Neural cell (in vitro differentiated cells): Measurements from ENCODE around the gene SELP. TPM values are rescaled to one million over a fixed set of nuclear protein-coding genes. Genes with fewer than 3 reads are reported as not detected.

ENCODE experiments used
- H2AFZ ChIP-seq: fragments of 200-600, 300-800 bp; sonication (generic), shearing (Covaris generic); 2 replicates; pipeline ENCODE4 v1.6.0; 2014; ENCODE audit warnings: low read depth, mild to moderate bottlenecking, antibody characterized with exemption, low read length, moderate library complexity
- H3F3A ChIP-seq: fragments of 200-600 bp; shearing (Covaris generic); 2 replicates; pipeline ENCODE4 v1.6.1; 2016; ENCODE audit warnings: mild to moderate bottlenecking, moderate library complexity, mixed read lengths, antibody characterized with exemption, low read length; ENCODE audit not compliant: insufficient read depth, poor library complexity, severe bottlenecking
- H3K27ac ChIP-seq: fragments of 200-600, 300-800 bp; sonication (generic), shearing (Covaris generic); 2 replicates; pipeline ENCODE4 v1.5.1; 2014; ENCODE audit warnings: mild to moderate bottlenecking, low read length, moderate library complexity
- H3K27me3 ChIP-seq: fragments of 300-800, 200-600 bp; sonication (generic), shearing (Covaris generic); 2 replicates; pipeline ENCODE4 v1.6.0; 2014; ENCODE audit warnings: mild to moderate bottlenecking, low read depth, low read length, moderate library complexity; ENCODE audit not compliant: insufficient read depth
- H3K36me3 ChIP-seq: fragments of 300-800, 200-600 bp; sonication (generic), shearing (Covaris generic); 2 replicates; pipeline ENCODE4 v1.5.1; 2014; ENCODE audit warnings: mild to moderate bottlenecking, antibody characterized with exemption, low read length, moderate library complexity; ENCODE audit not compliant: insufficient read depth
- H3K4me2 ChIP-seq: fragments of 300-800, 200-600 bp; sonication (generic), shearing (Covaris generic); 2 replicates; pipeline ENCODE4 v1.6.0; 2014; ENCODE audit warnings: mild to moderate bottlenecking, low read length
- H3K4me3 ChIP-seq: fragments of 300-800, 200-600 bp; sonication (generic), shearing (Covaris generic); 2 replicates; pipeline ENCODE4 v1.5.1; 2014; ENCODE audit warnings: mild to moderate bottlenecking, low read length, moderate library complexity
- H3K79me2 ChIP-seq: fragments of 200-600 bp; shearing (Covaris generic); replicated peaks from 2 replicates; pipeline ENCODE4 v1.6.0; 2014; ENCODE audit warnings: mild to moderate bottlenecking, low read length, moderate library complexity; ENCODE audit not compliant: insufficient read depth
- H3K9ac ChIP-seq: fragments of 300-800, 200-600 bp; sonication (generic), shearing (Covaris generic); 2 replicates; pipeline ENCODE4 v1.6.1; 2016; ENCODE audit warnings: mild to moderate bottlenecking, low read length, mixed read lengths
- H3K9me2 ChIP-seq: fragments of 200-600 bp; shearing (Covaris generic); 2 replicates; pipeline ENCODE4 v1.6.1; 2016; ENCODE audit warnings: mild to moderate bottlenecking, low read length, mixed read lengths; ENCODE audit not compliant: insufficient read depth
- H3K9me3 ChIP-seq: fragments of 200-600, 300-800 bp; sonication (generic), shearing (Covaris generic); 2 replicates; pipeline ENCODE4 v1.6.1; 2016; ENCODE audit warnings: mild to moderate bottlenecking, mixed run types, low read length, moderate library complexity, mixed read lengths
- H4K20me1 ChIP-seq: fragments of 200-600 bp; shearing (Covaris generic); 2 replicates; pipeline ENCODE4 v1.6.1; 2016; ENCODE audit warnings: mild to moderate bottlenecking, mixed run types; ENCODE audit not compliant: insufficient read depth
- CTCF ChIP-seq: fragments of 450-650 bp; IDR thresholded peaks from 2 replicates; pipeline ENCODE4 v1.5.1; 2014; ENCODE audit warnings: antibody characterized with exemption, mild to moderate bottlenecking, moderate library complexity; ENCODE audit not compliant: poor library complexity, severe bottlenecking
- EP300 ChIP-seq: fragments of 450-650 bp; conservative IDR thresholded peaks from 2 replicates; pipeline ENCODE4 v1.6.1; 2014; ENCODE audit warnings: antibody characterized with exemption, mild to moderate bottlenecking, moderate library complexity; ENCODE audit not compliant: poor library complexity, severe bottlenecking
- EZH2 ChIP-seq: fragments of 200-600, 300-800 bp; shearing (Covaris generic), sonication (generic); IDR thresholded peaks from 2 replicates; pipeline ENCODE4 v1.6.1; 2014; ENCODE audit warnings: antibody characterized with exemption, low read length, borderline replicate concordance, mild to moderate bottlenecking; ENCODE audit not compliant: insufficient read depth, poor library complexity, severe bottlenecking
- MXI1 ChIP-seq: fragments of 450-650 bp; conservative IDR thresholded peaks from 2 replicates; pipeline ENCODE4 v1.6.1; 2014; ENCODE audit warnings: antibody characterized with exemption, mild to moderate bottlenecking; ENCODE audit not compliant: poor library complexity, severe bottlenecking
- POLR2AphosphoS5 ChIP-seq: IDR thresholded peaks from 2 replicates; pipeline ENCODE4 v1.6.1; 2012
- RAD21 ChIP-seq: fragments of 450-650 bp; conservative IDR thresholded peaks from 2 replicates; pipeline ENCODE4 v1.6.1; 2014; ENCODE audit warnings: antibody characterized with exemption, mild to moderate bottlenecking, moderate library complexity
- REST ChIP-seq: IDR thresholded peaks from 2 replicates; pipeline ENCODE4 v1.6.1; 2012; ENCODE audit warnings: borderline replicate concordance
- SMC3 ChIP-seq: fragments of 450-650 bp; conservative IDR thresholded peaks from 2 replicates; pipeline ENCODE4 v1.6.1; 2014; ENCODE audit warnings: antibody characterized with exemption, mild to moderate bottlenecking, moderate library complexity; ENCODE audit not compliant: poor library complexity
- TAF1 ChIP-seq: IDR thresholded peaks from 2 replicates; pipeline ENCODE4 v1.6.1; 2012; ENCODE audit warnings: low read depth
- polyA plus RNA-seq: library from polyadenylated mRNA; depleted of rRNA; stranded (reverse); fragments of >200 nt; gene quantifications from 2 replicates; pipeline ENCODE4 v1.2.3, GENCODE V29; 2014

SELP gene
- polyA plus RNA-seq, 1 donor from 2014 or later: not detected

GRCh38 chr1:169650551-169650950, 20.6 kb upstream of the SELP start:
- H3K9me2 ChIP-seq: no peaks in the 10 kb centered on the region
- H2AFZ ChIP-seq: no peak overlapping the region
- H4K20me1 ChIP-seq: no peaks in the 10 kb centered on the region
- no peak overlapping the region for H3K27ac ChIP-seq
- no peaks in the 10 kb centered on the region for H3F3A ChIP-seq
- no peaks in the 10 kb centered on the region for H3K9me3 ChIP-seq
- H3K36me3 ChIP-seq: no peaks in the 10 kb centered on the region
- TF ChIP-seq RAD21: no peak
- H3K79me2 ChIP-seq: no peaks in the 10 kb centered on the region
- no peaks in the 10 kb centered on the region for H3K27me3 ChIP-seq
- no peak overlapping the region for H3K9ac ChIP-seq
- no peak overlapping the region for H3K4me2 ChIP-seq
- no peak overlapping the region for H3K4me3 ChIP-seq

GRCh38 chr1:169648709-169649108, 18.8 kb upstream of the SELP start:
- no peaks in the 10 kb centered on the region for H3K9me3 ChIP-seq
- no peaks in the 10 kb centered on the region for H3K36me3 ChIP-seq
- no peak overlapping the region for H3K27ac ChIP-seq
- H3K9ac ChIP-seq: no peak overlapping the region
- no peaks in the 10 kb centered on the region for H3K79me2 ChIP-seq
- H4K20me1 ChIP-seq: no peaks in the 10 kb centered on the region
- no peaks in the 10 kb centered on the region for H3K27me3 ChIP-seq
- H3K4me2 ChIP-seq: no peak overlapping the region
- no peaks in the 10 kb centered on the region for H3K9me2 ChIP-seq
- no peak for TF ChIP-seq RAD21
- TF ChIP-seq CTCF: no peak
- no peak for TF ChIP-seq EZH2
- TF ChIP-seq TAF1: no peak
- no peak for TF ChIP-seq EP300
- no peak for TF ChIP-seq REST
- TF ChIP-seq MXI1: no peak
- no peak for TF ChIP-seq POLR2AphosphoS5
- TF ChIP-seq SMC3: no peak
- H2AFZ ChIP-seq: no peak overlapping the region
- H3K4me3 ChIP-seq: no peak overlapping the region
- H3F3A ChIP-seq: no peaks in the 10 kb centered on the region

- H4K20me1 ChIP-seq: no peaks in the 10 kb centered on the region
- TF ChIP-seq MXI1: no peak
- TF ChIP-seq RAD21: no peak
- no peak for TF ChIP-seq EZH2
- no peaks in the 10 kb centered on the region for H3K9me3 ChIP-seq
- no peaks in the 10 kb centered on the region for H3K27me3 ChIP-seq
- no peak overlapping the region for H3K4me2 ChIP-seq
- H3K27ac ChIP-seq: no peak overlapping the region
- H3K79me2 ChIP-seq: no peaks in the 10 kb centered on the region
- H3F3A ChIP-seq: no peaks in the 10 kb centered on the region
- no peaks in the 10 kb centered on the region for H3K9me2 ChIP-seq
- no peak overlapping the region for H2AFZ ChIP-seq
- H3K36me3 ChIP-seq: no peaks in the 10 kb centered on the region
- H3K4me3 ChIP-seq: no peak overlapping the region
- H3K9ac ChIP-seq: no peak overlapping the region
These were observed 18.3 kb upstream of the SELP start for GRCh38 chr1:169648187-169648586.
